Calu3 (cell line): ENCODE results near the gene SNRPA1. TPM values are rescaled to one million over a fixed set of nuclear protein-coding genes. Genes with fewer than 3 reads are reported as not detected.

Source experiments
- BruUV-seq: library from RNA; stranded (reverse); fragments of 400-500 nt; replicated peaks from 2 replicates; lab custom pipeline; 2021; lab: Mats Ljungman, UMichigan
- CTCF ChIA-PET: fragments of 300-600 bp; sonication (Branson Sonifier 250); formaldehyde crosslinking; loops from one replicate; lab custom pipeline; 2022; ENCODE audit warnings: antibody characterized with exemption; lab: Charles Lee
- DNase-seq: peaks from one replicate; pipeline ENCODE4 v3.0.0; 2022
- H3K27ac Mint-ChIP-seq: one replicate; pipeline ENCODE4 v1.8.0; 2022; ENCODE audit warnings: mixed read lengths; ENCODE audit not compliant: unreplicated experiment
- H3K27me3 Mint-ChIP-seq: one replicate; pipeline ENCODE4 v1.8.0; 2022; ENCODE audit warnings: mixed read lengths; ENCODE audit not compliant: unreplicated experiment
- H3K36me3 Mint-ChIP-seq: one replicate; pipeline ENCODE4 v1.8.0; 2022; ENCODE audit warnings: mild to moderate bottlenecking, moderate library complexity, mixed read lengths; ENCODE audit not compliant: insufficient read depth, unreplicated experiment
- H3K4me1 Mint-ChIP-seq: one replicate; pipeline ENCODE4 v1.8.0; 2022; ENCODE audit warnings: mild to moderate bottlenecking, low read depth, mixed read lengths; ENCODE audit not compliant: unreplicated experiment
- H3K4me3 Mint-ChIP-seq: one replicate; pipeline ENCODE4 v1.8.0; 2022; ENCODE audit warnings: mild to moderate bottlenecking, low read depth, moderate library complexity, mixed read lengths; ENCODE audit not compliant: unreplicated experiment
- H3K9me3 Mint-ChIP-seq: one replicate; pipeline ENCODE4 v1.8.0; 2022; ENCODE audit warnings: low read depth, mixed read lengths; ENCODE audit not compliant: unreplicated experiment
- CTCF ChIP-seq: fragments of 200-600 bp; IDR thresholded peaks from one replicate; pipeline ENCODE4 v1.8.0; 2022; ENCODE audit warnings: antibody characterized with exemption; ENCODE audit not compliant: unreplicated experiment
- intact Hi-C: fragments of 100-400 bp; cut with micrococcal nuclease; formaldehyde crosslinking; loops from one replicate; pipeline ENCODE4 v1.10.0; 2022; ENCODE audit not compliant: unreplicated experiment
- total RNA-seq: library from RNA; stranded (reverse); gene quantifications from 2 replicates; pipeline ENCODE4 v1.2.3, GENCODE V29; 2022

The SNRPA1 gene
- total RNA-seq, 1 experiment from 2014 or later: 140 TPM

GRCh38 chr15:101269479-101270223 is 25.4 kb downstream of the SNRPA1 start:
- CTCF ChIA-PET: interaction anchor here (0.7 kb wide), 1 partner anchor 13 kb away, joined by 3 read pairs; no protein-coding TSS in a partner anchor
- intact Hi-C loops: no loop called here
- peak; percentile 30 for TF ChIP-seq CTCF
- Mint-ChIP-seq H3K27me3 (no peaks in the 10 kb centered on the region), H3K9me3 (no peaks in the 10 kb centered on the region), H3K27ac (no peak overlapping the region), H3K36me3 (peaks cover 66% of the 10 kb centered on the region), H3K4me1 (peaks cover 15% of the 10 kb centered on the region), H3K4me3 (no peak overlapping the region)
- peak; percentile 32 for DNase-seq
- no TSS peak for BruUV-seq

- Mint-ChIP-seq H3K4me3 (no peak overlapping the region), H3K36me3 (peaks cover 51% of the 10 kb centered on the region), H3K4me1 (no peaks in the 10 kb centered on the region), H3K27me3 (peaks cover 5% of the 10 kb centered on the region), H3K9me3 (no peaks in the 10 kb centered on the region), H3K27ac (peak overlapping the region; percentile 33)
- intact Hi-C loops: no loop called here
- BruUV-seq: no TSS peak
- no peak for DNase-seq
- CTCF ChIA-PET: no interaction called here
- no peak for TF ChIP-seq CTCF
Measured at GRCh38 chr15:101267320-101268104, 27.5 kb downstream of the SNRPA1 start.

- CTCF ChIA-PET: no interaction called here
- peaks cover 12% of the 10 kb centered on the region for H3K27me3 Mint-ChIP-seq
- H3K27ac Mint-ChIP-seq: no peak overlapping the region
- no peak for DNase-seq
- intact Hi-C loops: no loop called here
- no peaks in the 10 kb centered on the region for H3K4me1 Mint-ChIP-seq
- H3K36me3 Mint-ChIP-seq: peaks cover 45% of the 10 kb centered on the region
- BruUV-seq: no TSS peak
- TF ChIP-seq CTCF: no peak
- H3K4me3 Mint-ChIP-seq: no peak overlapping the region
- no peaks in the 10 kb centered on the region for H3K9me3 Mint-ChIP-seq
Measured at GRCh38 chr15:101266787-101267186, 28.3 kb downstream of the SNRPA1 start.

GRCh38 chr15:101266034-101266433 is 29.0 kb downstream of the SNRPA1 start:
- CTCF ChIA-PET: no interaction called here
- Mint-ChIP-seq H3K36me3 (peaks cover 41% of the 10 kb centered on the region), H3K27me3 (peaks cover 15% of the 10 kb centered on the region), H3K4me3 (no peak overlapping the region), H3K27ac (no peak overlapping the region), H3K9me3 (no peaks in the 10 kb centered on the region), H3K4me1 (no peaks in the 10 kb centered on the region)
- BruUV-seq: no TSS peak
- TF ChIP-seq CTCF: no peak
- intact Hi-C loops: no loop called here
- DNase-seq: no peak
